ENCODE results near the gene CDK5R1. TPM values are rescaled to one million over a fixed set of nuclear protein-coding genes. Genes with fewer than 3 reads are reported as not detected.
A peak's percentile ranks its signal among the peaks of the same experiment; 100 is the strongest.

Gene CDK5R1
- total and polyA plus RNA-seq, 2 experiments from 2014 or later, result 2.5 to 3.5 TPM

DNA sequence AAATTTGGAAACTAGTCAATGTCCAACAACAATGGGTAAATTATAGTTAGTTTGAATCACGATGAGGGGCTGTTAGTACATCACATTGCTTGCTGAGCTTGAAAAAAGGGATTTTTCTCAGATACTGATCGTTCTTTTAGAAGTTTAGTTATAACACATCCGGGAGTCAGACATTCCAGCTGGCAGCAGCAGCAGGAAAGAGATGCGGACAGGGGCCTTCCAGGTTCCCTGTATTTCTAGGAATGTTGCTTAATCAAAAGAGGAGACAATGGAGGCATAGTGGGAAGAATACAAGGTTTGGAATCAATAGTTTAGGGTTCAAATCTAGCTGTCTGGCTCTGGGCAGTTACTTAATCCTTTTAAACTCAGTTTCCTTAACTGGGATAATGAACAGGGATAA, 27.8 kb downstream of the CDK5R1 start:
- Histone ChIP-seq H3K27ac (no peak overlapping the region), H3K9me3 (ENCODE audit: low read depth) (no peaks in the 10 kb centered on the region), H3K27me3 (no peaks in the 10 kb centered on the region), H3K4me3 (no peak overlapping the region), H3K36me3 (no peaks in the 10 kb centered on the region), H3K4me1 (ENCODE audit: low read depth) (peaks cover 26% of the 10 kb centered on the region)
- DNase-seq (ENCODE audit: low read depth in 1 of 2, low spot score in 1 of 2), result no peak
- TF ChIP-seq, protein P1, sequence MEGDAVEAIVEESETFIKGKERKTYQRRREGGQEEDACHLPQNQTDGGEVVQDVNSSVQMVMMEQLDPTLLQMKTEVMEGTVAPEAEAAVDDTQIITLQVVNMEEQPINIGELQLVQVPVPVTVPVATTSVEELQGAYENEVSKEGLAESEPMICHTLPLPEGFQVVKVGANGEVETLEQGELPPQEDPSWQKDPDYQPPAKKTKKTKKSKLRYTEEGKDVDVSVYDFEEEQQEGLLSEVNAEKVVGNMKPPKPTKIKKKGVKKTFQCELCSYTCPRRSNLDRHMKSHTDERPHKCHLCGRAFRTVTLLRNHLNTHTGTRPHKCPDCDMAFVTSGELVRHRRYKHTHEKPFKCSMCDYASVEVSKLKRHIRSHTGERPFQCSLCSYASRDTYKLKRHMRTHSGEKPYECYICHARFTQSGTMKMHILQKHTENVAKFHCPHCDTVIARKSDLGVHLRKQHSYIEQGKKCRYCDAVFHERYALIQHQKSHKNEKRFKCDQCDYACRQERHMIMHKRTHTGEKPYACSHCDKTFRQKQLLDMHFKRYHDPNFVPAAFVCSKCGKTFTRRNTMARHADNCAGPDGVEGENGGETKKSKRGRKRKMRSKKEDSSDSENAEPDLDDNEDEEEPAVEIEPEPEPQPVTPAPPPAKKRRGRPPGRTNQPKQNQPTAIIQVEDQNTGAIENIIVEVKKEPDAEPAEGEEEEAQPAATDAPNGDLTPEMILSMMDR (IDR thresholded peaks at IDR 0.05; ENCODE audit: low read depth, low read length), result no peak

DNA sequence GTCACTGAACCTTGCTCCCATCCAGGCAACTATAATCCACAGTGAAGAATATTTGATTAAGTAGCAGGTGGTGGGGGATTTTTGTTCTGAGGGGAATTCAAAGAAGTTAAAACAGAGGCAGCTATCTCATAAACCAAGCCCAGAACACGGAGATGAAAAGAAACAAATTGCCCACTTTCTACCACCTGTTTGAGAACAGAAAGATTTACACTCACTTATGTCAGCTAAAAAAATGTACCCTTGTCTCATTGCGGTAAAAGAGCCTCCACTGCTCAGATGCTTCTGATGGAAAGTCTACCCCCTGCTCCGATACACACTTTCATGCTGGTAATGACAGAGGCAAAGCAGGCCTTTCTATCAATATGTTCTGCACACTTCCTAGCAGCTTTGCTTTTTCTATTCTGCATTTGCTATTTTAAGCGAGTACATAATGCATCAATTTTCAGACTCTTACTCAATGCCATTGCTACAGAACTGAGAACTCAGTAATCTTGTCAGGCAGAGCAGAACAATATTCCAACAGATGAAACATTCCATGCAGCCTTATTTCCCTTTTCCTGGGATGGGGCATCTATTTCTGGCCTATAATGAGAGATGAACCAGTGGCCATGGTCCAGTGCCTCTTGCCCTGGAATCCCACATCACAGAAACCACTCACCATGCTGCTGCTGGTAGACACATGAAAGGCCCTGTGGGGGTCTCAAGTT, 29.0 kb downstream of the CDK5R1 start:
- TF ChIP-seq, protein P1 (IDR thresholded peaks at IDR 0.05; ENCODE audit: low read depth, low read length), result no peak
- H3K27ac ChIP-seq, result peak overlapping the region; percentile 21

DNA sequence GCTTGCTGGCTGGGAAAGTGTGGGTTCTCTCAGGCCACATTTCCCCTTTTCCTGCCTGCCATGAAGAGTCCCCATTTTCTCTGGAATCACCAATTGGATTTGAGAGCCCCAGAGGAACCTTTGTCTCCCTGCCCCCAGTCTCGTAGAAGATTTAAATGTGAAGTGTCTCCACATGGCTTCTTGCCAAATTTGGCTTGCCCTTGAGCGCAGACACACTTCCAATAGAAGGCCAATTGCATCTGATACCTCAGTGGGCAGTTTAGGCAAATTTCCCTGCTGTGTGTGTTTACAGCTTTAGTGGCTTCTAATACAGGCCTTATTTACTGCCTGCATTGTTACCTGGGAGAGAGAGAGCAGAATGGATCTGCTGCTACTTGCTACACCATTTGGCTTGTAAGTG, 29.7 kb downstream of the CDK5R1 start:
- TF ChIP-seq, protein P1 (IDR thresholded peaks at IDR 0.05; ENCODE audit: low read depth, low read length), result no peak
- no peaks in the 10 kb centered on the region for H3K27me3 ChIP-seq
- peak in 1 of 2 donors; percentile 74 for DNase-seq (ENCODE audit: low read depth in 1 of 2, low spot score in 1 of 2)
- peak overlapping the region; percentile 21 for H3K27ac ChIP-seq
- peaks cover 38% of the 10 kb centered on the region for H3K4me1 ChIP-seq (ENCODE audit: low read depth)
- no peak overlapping the region for H3K4me3 ChIP-seq
- no peaks in the 10 kb centered on the region for H3K9me3 ChIP-seq (ENCODE audit: low read depth)
- no peaks in the 10 kb centered on the region for H3K36me3 ChIP-seq

More for the DNA sequence above, 29.0 kb downstream of the CDK5R1 start:
- no peak overlapping the region for H3K4me3 ChIP-seq
- H3K36me3 ChIP-seq, result no peaks in the 10 kb centered on the region
- H3K27me3 ChIP-seq, result no peaks in the 10 kb centered on the region
- DNase-seq (ENCODE audit: low read depth in 1 of 2, low spot score in 1 of 2), result no peak
- peaks cover 38% of the 10 kb centered on the region for H3K4me1 ChIP-seq (ENCODE audit: low read depth)
- no peaks in the 10 kb centered on the region for H3K9me3 ChIP-seq (ENCODE audit: low read depth)

DNA sequence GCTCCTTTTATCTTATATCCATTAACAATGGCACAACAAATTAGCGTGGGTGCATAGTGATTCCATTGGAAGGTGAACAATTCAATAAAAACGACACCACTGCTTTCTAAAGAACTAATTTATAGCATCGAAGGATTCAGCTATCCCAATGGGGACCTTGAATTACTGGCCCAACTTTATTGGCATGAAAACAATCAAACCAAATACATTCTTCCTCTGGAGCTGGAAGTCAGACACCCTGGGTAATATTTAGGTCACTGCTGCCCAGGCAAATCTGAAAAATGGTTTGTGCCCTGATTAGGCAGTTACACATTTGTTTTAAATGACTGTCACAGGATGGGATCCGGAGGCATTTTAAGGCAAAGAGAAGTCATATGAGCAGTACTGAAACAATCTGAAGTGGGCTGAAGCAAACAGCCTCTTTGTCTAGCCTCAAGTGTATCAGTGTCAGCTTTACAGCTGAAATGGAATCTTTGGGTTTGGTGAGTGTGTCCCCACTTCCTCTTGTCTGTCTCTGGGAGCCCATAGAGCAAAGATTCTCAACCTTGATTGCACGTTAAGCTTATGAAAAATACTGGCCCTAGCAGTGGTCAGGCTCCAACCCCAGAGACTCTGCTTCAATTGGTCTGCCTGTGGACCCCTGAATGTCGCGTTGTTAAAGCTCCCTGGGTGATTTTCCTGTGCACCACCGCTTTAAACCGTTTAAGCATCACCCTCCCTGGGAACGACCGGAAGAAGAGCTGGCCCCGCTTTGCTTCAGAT, 30.3 kb downstream of the CDK5R1 start:
- H3K27ac ChIP-seq, result peak overlapping the region; percentile 21
- peaks cover 38% of the 10 kb centered on the region for H3K4me1 ChIP-seq (ENCODE audit: low read depth)
- H3K27me3 ChIP-seq, result no peaks in the 10 kb centered on the region
- H3K4me3 ChIP-seq, result no peak overlapping the region
- no peak for DNase-seq (ENCODE audit: low read depth in 1 of 2, low spot score in 1 of 2)
- TF ChIP-seq, protein P1 (IDR thresholded peaks at IDR 0.05; ENCODE audit: low read depth, low read length), result no peak
- H3K9me3 ChIP-seq (ENCODE audit: low read depth), result no peaks in the 10 kb centered on the region
- no peaks in the 10 kb centered on the region for H3K36me3 ChIP-seq

DNA sequence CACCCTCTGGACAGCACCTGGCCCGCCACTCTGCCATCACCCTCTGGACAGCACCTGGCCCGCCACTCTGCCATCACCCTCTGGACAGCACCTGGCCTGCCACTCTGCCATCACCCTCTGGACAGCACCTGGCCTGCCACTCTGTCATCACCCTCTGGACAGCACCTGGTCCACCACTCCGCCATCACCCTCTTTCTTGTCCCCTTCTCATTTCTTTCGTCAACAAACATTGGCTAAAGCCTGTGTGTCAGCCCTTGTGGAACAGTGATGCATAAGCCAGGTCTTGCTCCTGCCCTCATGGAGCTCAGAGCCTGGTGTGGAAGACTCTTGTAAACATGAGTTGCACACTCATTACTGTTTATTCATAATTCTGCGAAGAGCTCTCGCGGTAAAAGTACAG, 31.2 kb downstream of the CDK5R1 start:
- Histone ChIP-seq H3K4me3 (no peak overlapping the region), H3K4me1 (ENCODE audit: low read depth) (peaks cover 38% of the 10 kb centered on the region), H3K36me3 (no peaks in the 10 kb centered on the region), H3K27me3 (no peaks in the 10 kb centered on the region), H3K27ac (no peak overlapping the region), H3K9me3 (ENCODE audit: low read depth) (no peaks in the 10 kb centered on the region)
- DNase-seq (ENCODE audit: low read depth in 1 of 2, low spot score in 1 of 2), result no peak
- TF ChIP-seq, protein P1 (IDR thresholded peaks at IDR 0.05; ENCODE audit: low read depth, low read length), result no peak

Data from cardiac muscle cell (in vitro differentiated cells and primary cell).